Neural crest cell (in vitro differentiated cells): ENCODE data around the gene FAM180A. TPM values are rescaled to one million over a fixed set of nuclear protein-coding genes. Genes with fewer than 3 reads are reported as not detected.

ENCODE experiments used
- DNase-seq: peaks from one replicate; pipeline ENCODE4 v3.0.0; 2021; ENCODE audit warnings: low read depth, mixed read lengths, low spot score
- H3K27ac Mint-ChIP-seq: one replicate; pipeline ENCODE4 v1.8.0; 2021; ENCODE audit warnings: mild to moderate bottlenecking, mixed read lengths; ENCODE audit not compliant: unreplicated experiment
- H3K27me3 Mint-ChIP-seq: 2 replicates; pipeline ENCODE4 v1.8.0; 2021; ENCODE audit warnings: low read depth, mild to moderate bottlenecking, mixed read lengths
- H3K36me3 Mint-ChIP-seq: 2 replicates; pipeline ENCODE4 v1.8.0; 2021; ENCODE audit warnings: low read depth, mild to moderate bottlenecking, mixed read lengths
- H3K4me1 Mint-ChIP-seq: 2 replicates; pipeline ENCODE4 v1.8.0; 2021; ENCODE audit warnings: mixed read lengths
- H3K4me3 Mint-ChIP-seq: one replicate; pipeline ENCODE4 v1.8.0; 2021; ENCODE audit warnings: mild to moderate bottlenecking, mixed read lengths
- H3K9me3 Mint-ChIP-seq: 2 replicates; pipeline ENCODE4 v1.8.0; 2021; ENCODE audit warnings: mixed read lengths
- total RNA-seq: library from RNA; stranded (reverse); gene quantifications from 2 replicates; pipeline ENCODE4 v1.2.1, GENCODE V29; 2021
- TF ChIP-seq, protein P1 (sequence below): fragments of 200-600 bp; sonication (generic); conservative IDR thresholded peaks from 2 replicates; pipeline ENCODE4 v1.5.0; 2021; ENCODE audit warnings: antibody characterized with exemption, mild to moderate bottlenecking

Gene FAM180A
- total RNA-seq, 1 donor from 2014 or later, result not detected

DNA sequence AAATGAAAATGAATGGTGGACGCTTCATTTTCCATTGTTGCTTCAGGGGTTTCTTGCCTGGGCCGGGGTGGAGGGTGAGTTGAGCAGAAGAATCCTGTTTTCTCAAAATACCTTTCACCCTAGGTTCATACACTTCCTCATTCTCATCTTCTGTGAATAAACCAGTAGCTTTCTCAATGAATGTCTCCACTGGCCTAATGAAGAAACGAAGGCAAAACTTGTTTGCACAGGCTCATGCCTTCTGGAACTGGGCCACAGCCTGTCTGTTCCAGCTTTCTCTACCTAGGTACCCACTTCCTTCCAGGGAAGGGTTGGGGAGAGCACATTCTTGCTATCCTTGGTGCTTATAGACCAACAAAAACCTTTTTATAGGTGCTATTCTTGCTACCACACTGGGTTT, 65.0 kb downstream of the FAM180A start:
- Mint-ChIP-seq H3K4me1 (peaks cover 4% of the 10 kb centered on the region), H3K36me3 (peaks cover 5% of the 10 kb centered on the region), H3K27ac (no peak overlapping the region), H3K27me3 (no peaks in the 10 kb centered on the region), H3K9me3 (no peaks in the 10 kb centered on the region), H3K4me3 (no peak overlapping the region)
- DNase-seq, result no peak
- TF ChIP-seq, protein P1, sequence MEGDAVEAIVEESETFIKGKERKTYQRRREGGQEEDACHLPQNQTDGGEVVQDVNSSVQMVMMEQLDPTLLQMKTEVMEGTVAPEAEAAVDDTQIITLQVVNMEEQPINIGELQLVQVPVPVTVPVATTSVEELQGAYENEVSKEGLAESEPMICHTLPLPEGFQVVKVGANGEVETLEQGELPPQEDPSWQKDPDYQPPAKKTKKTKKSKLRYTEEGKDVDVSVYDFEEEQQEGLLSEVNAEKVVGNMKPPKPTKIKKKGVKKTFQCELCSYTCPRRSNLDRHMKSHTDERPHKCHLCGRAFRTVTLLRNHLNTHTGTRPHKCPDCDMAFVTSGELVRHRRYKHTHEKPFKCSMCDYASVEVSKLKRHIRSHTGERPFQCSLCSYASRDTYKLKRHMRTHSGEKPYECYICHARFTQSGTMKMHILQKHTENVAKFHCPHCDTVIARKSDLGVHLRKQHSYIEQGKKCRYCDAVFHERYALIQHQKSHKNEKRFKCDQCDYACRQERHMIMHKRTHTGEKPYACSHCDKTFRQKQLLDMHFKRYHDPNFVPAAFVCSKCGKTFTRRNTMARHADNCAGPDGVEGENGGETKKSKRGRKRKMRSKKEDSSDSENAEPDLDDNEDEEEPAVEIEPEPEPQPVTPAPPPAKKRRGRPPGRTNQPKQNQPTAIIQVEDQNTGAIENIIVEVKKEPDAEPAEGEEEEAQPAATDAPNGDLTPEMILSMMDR, result no peak

DNA sequence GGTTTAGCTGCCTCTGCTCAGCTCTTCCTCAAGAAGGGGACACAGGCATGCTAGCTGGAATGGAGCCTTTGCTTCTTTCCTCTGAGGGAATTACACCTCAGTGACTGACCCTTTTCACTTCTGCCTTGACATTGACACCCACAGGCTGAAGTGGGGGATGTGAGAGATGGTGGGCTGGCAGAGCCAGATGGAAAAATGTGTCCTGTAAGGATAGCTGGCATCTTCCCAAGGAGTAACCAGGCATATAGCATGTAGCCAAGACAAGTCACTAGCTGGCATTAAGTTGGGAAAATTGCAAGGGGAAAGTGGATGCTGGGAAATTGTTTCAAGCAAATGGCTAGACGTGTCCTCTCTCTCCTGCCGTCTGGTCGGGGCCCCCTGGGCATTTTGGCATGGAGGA, 66.4 kb downstream of the FAM180A start:
- no peaks in the 10 kb centered on the region for H3K9me3 Mint-ChIP-seq
- H3K27me3 Mint-ChIP-seq, result no peaks in the 10 kb centered on the region
- DNase-seq, result no peak
- no peak overlapping the region for H3K27ac Mint-ChIP-seq
- no peak overlapping the region for H3K4me3 Mint-ChIP-seq
- H3K36me3 Mint-ChIP-seq, result peaks cover 5% of the 10 kb centered on the region
- peaks cover 4% of the 10 kb centered on the region for H3K4me1 Mint-ChIP-seq
- TF ChIP-seq, protein P1, result no peak

DNA sequence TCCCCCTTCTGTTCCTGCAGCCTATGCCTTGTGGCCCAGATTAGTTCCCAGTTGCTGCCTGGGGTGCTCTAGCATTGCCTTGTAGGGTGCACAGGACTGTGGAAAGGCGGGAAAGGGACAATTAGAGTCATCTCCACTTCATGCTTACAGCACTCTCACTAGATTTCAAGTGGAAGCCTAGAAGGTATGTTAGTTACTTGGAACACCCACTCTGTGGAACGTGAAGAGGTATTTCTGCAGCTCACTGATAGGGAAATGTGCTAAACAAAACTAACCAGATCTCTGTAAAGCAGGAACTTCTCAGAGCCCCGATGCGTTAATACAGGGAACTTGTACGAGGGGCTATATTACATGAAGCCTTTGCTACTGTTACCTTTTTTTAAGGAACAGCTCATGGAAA, 66.9 kb downstream of the FAM180A start:
- Mint-ChIP-seq H3K27me3 (no peaks in the 10 kb centered on the region), H3K4me1 (peaks cover 4% of the 10 kb centered on the region), H3K9me3 (no peaks in the 10 kb centered on the region), H3K4me3 (no peak overlapping the region), H3K27ac (no peak overlapping the region), H3K36me3 (peaks cover 5% of the 10 kb centered on the region)
- TF ChIP-seq, protein P1, result no peak
- no peak for DNase-seq

Other genes starting within 250 kb of the FAM180A start
- gene CNOT4, start 238.7 kb downstream of the FAM180A start, total RNA-seq, result 27.6 and 31.1 TPM in 2 replicates
- 147 and 148 TPM in 2 replicates for gene NUP205, start 190.9 kb downstream of the FAM180A start, total RNA-seq
- gene STMP1, start 86.3 kb downstream of the FAM180A start, total RNA-seq, result 58.9 and 62.2 TPM in 2 replicates
- gene SLC13A4, start 20.6 kb downstream of the FAM180A start, total RNA-seq, result 0.27 and 0.68 TPM in 2 replicates
- gene MTPN, start 228.5 kb upstream of the FAM180A start, total RNA-seq, result 114 and 117 TPM in 2 replicates